Measurements from ENCODE around the gene EPO.
A peak's percentile ranks its signal among the peaks of the same experiment; 100 is the strongest.

Gene EPO

GRCh38 chr7:100679129-100679926 lies 40.9 kb upstream of the EPO start:
- TF ChIP-seq POLR2A (IDR thresholded peaks at IDR 0.05; ENCODE audit: low read depth, low read length): no peak
- DNase-seq (ENCODE audit: insufficient read length, low spot score) (no peak), FAIRE-seq (no peak)

- DNase-seq (ENCODE audit: insufficient read length, low spot score) (no peak), FAIRE-seq (no peak)
- TF ChIP-seq POLR2A (IDR thresholded peaks at IDR 0.05; ENCODE audit: low read depth, low read length): no peak
Observed at GRCh38 chr7:100679927-100680575, 40.2 kb upstream of the EPO start.

GRCh38 chr7:100680576-100681271 lies 39.5 kb upstream of the EPO start:
- DNase-seq (ENCODE audit: insufficient read length, low spot score) (no peak), FAIRE-seq (no peak)
- no peak for TF ChIP-seq POLR2A (IDR thresholded peaks at IDR 0.05; ENCODE audit: low read depth, low read length)

- FAIRE-seq (no peak), DNase-seq (ENCODE audit: insufficient read length, low spot score) (no peak)
- no peak for TF ChIP-seq POLR2A (IDR thresholded peaks at IDR 0.05; ENCODE audit: low read depth, low read length)
Observed at GRCh38 chr7:100681491-100682227, 38.6 kb upstream of the EPO start.

GRCh38 chr7:100682228-100682741 lies 38.0 kb upstream of the EPO start:
- no peak for FAIRE-seq
- TF ChIP-seq POLR2A (IDR thresholded peaks at IDR 0.05; ENCODE audit: low read depth, low read length): peak; percentile 6; the same call in 1 of the 2 replicates
- DNase-seq (ENCODE audit: insufficient read length, low spot score): peak; percentile 70

GRCh38 chr7:100682991-100683658 lies 37.1 kb upstream of the EPO start:
- no peak for TF ChIP-seq POLR2A (IDR thresholded peaks at IDR 0.05; ENCODE audit: low read depth, low read length)
- no peak for DNase-seq (ENCODE audit: insufficient read length, low spot score)
- no peak for FAIRE-seq

GRCh38 chr7:100683659-100684533 lies 36.4 kb upstream of the EPO start:
- FAIRE-seq: no peak
- TF ChIP-seq POLR2A (IDR thresholded peaks at IDR 0.05; ENCODE audit: low read depth, low read length): no peak
- no peak for DNase-seq (ENCODE audit: insufficient read length, low spot score)

- FAIRE-seq (no peak), DNase-seq (ENCODE audit: insufficient read length, low spot score) (no peak)
- no peak for TF ChIP-seq POLR2A (IDR thresholded peaks at IDR 0.05; ENCODE audit: low read depth, low read length)
Observed at GRCh38 chr7:100684534-100685042, 35.7 kb upstream of the EPO start.

GRCh38 chr7:100685049-100685605 lies 35.1 kb upstream of the EPO start:
- DNase-seq (ENCODE audit: insufficient read length, low spot score): no peak
- FAIRE-seq: no peak
- TF ChIP-seq POLR2A (IDR thresholded peaks at IDR 0.05; ENCODE audit: low read depth, low read length): no peak

- no peak for TF ChIP-seq POLR2A (IDR thresholded peaks at IDR 0.05; ENCODE audit: low read depth, low read length)
- FAIRE-seq: no peak
- DNase-seq (ENCODE audit: insufficient read length, low spot score): no peak
Observed at GRCh38 chr7:100685631-100686145, 34.6 kb upstream of the EPO start.

GRCh38 chr7:100686201-100686821 lies 34.0 kb upstream of the EPO start:
- FAIRE-seq: no peak

More at GRCh38 chr7:100686201-100686821, 34.0 kb upstream of the EPO start:
- no peak for DNase-seq (ENCODE audit: insufficient read length, low spot score)
- no peak for TF ChIP-seq POLR2A (IDR thresholded peaks at IDR 0.05; ENCODE audit: low read depth, low read length)
